ENCODE data around the gene YIF1A. TPM values are rescaled to one million over a fixed set of nuclear protein-coding genes. Genes with fewer than 3 reads are reported as not detected.
A peak's percentile ranks its signal among the peaks of the same experiment; 100 is the strongest.

YIF1A gene
- polyA plus RNA-seq, 3 donors: 50.0 to 81.1 (median 63.8) TPM

GRCh38 chr11:66333896-66334604 is 45.1 kb upstream of the YIF1A start:
- Mint-ChIP-seq H3K4me1 (peaks cover 30% of the 10 kb centered on the region), H3K9me3 (no peaks in the 10 kb centered on the region), H3K27ac (peak overlapping the region in 1 of 7 donors; percentile 66), H3K4me3 (no peak overlapping the region), H3K36me3 (peaks cover 38 to 47% of the 10 kb centered on the region in 2 donors), H3K27me3 (ENCODE audit: low read depth in 3 of 3) (no peaks in the 10 kb centered on the region)
- peak in 1 of 3 donors; percentile 5 for DNase-seq
- intact Hi-C loops (cut with micrococcal nuclease): no loop called here
- H3K36me3 ChIP-seq (replicated peaks in 1 of 2; ENCODE audit: control insufficient read depth in 1 of 2, insufficient read depth in 2 of 2, low read length in 2 of 2): peaks cover 43 to 53% of the 10 kb centered on the region in 2 donors
- H3K4me3 ChIP-seq (replicated peaks in 1 of 3; ENCODE audit: low read depth in 2 of 3, low read length in 3 of 3): no peak overlapping the region
- TF ChIP-seq, protein P1, sequence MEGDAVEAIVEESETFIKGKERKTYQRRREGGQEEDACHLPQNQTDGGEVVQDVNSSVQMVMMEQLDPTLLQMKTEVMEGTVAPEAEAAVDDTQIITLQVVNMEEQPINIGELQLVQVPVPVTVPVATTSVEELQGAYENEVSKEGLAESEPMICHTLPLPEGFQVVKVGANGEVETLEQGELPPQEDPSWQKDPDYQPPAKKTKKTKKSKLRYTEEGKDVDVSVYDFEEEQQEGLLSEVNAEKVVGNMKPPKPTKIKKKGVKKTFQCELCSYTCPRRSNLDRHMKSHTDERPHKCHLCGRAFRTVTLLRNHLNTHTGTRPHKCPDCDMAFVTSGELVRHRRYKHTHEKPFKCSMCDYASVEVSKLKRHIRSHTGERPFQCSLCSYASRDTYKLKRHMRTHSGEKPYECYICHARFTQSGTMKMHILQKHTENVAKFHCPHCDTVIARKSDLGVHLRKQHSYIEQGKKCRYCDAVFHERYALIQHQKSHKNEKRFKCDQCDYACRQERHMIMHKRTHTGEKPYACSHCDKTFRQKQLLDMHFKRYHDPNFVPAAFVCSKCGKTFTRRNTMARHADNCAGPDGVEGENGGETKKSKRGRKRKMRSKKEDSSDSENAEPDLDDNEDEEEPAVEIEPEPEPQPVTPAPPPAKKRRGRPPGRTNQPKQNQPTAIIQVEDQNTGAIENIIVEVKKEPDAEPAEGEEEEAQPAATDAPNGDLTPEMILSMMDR (IDR thresholded peaks at IDR 0.05): no peak
- no peaks in the 10 kb centered on the region for H3K27me3 ChIP-seq (ENCODE audit: control insufficient read depth in 2 of 2, insufficient read depth in 2 of 2, low read length in 2 of 2)
- peaks cover 13% of the 10 kb centered on the region for H3K79me2 ChIP-seq (ENCODE audit: insufficient read depth, low read length)
- no peaks in the 10 kb centered on the region for H3K9me3 ChIP-seq (replicated peaks in 1 of 2; ENCODE audit: control insufficient read depth in 1 of 2, insufficient read depth in 1 of 2, low read length in 2 of 2)
- H4K20me1 ChIP-seq (ENCODE audit: insufficient read depth, low read length): peaks cover 33% of the 10 kb centered on the region
- no peak overlapping the region for H3K4me2 ChIP-seq (replicated peaks; ENCODE audit: extremely low read depth, low read length, poor library complexity, severe bottlenecking)
- no peak overlapping the region for H2AFZ ChIP-seq (ENCODE audit: insufficient read depth, low read depth, low read length, poor library complexity, severe bottlenecking)
- H3K27ac ChIP-seq (ENCODE audit: low read depth in 1 of 2, low read length in 2 of 2): no peak overlapping the region
- WGBS (ENCODE audit: insufficient coverage): 94% methylated on average over 29 of the region's 29 CpGs
- no peak overlapping the region for H3K9ac ChIP-seq (ENCODE audit: insufficient read depth, low read length, poor library complexity, severe bottlenecking)
- peaks cover 26 to 30% of the 10 kb centered on the region in 2 donors for H3K4me1 ChIP-seq (ENCODE audit: control insufficient read depth in 1 of 2, insufficient read depth in 2 of 2, low read length in 2 of 2)

DNA sequence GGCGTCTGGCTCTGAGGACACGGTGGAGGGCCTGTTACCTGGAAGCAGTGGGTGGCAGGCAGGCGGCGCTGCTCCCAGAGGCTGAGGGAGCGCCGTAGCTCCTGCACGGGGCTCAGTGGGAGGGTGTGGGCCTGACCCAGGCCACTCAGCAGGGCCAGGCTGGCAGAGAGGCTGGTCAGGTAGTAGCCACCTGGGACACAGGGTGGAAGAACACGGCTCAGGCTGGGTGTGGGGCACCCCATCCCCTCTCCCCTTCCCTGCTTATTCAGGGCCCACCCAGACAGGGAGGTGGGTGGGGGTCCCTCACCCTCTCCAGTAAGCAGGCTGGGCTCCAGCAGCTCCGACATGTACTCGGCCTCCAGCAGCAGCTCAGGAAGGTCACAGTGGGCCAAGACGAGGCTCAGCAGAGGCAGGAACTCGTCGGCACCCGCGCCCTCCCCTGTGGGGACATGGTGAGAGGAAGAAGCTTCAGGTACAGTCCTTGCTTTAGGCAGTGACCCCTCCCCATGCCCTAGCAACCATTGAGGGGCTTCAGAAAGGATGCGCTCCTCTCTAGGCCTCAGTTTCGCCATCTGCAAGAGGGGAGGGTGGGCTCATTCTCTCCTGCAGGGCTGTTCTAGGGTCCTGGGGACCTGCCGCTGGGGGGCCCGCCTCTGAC is 44.4 kb upstream of the YIF1A start:
- peak in 1 of 3 donors; percentile 3 for DNase-seq
- Histone ChIP-seq H3K27me3 (ENCODE audit: control insufficient read depth in 2 of 2, insufficient read depth in 2 of 2, low read length in 2 of 2) (no peaks in the 10 kb centered on the region), H2AFZ (ENCODE audit: insufficient read depth, low read depth, low read length, poor library complexity, severe bottlenecking) (no peak overlapping the region), H3K36me3 (replicated peaks in 1 of 2; ENCODE audit: control insufficient read depth in 1 of 2, insufficient read depth in 2 of 2, low read length in 2 of 2) (peaks cover 36 to 46% of the 10 kb centered on the region in 2 donors), H3K4me1 (ENCODE audit: control insufficient read depth in 1 of 2, insufficient read depth in 2 of 2, low read length in 2 of 2) (peaks cover 30 to 37% of the 10 kb centered on the region in 2 donors), H3K4me3 (replicated peaks in 1 of 3; ENCODE audit: low read depth in 2 of 3, low read length in 3 of 3) (no peak overlapping the region), H3K4me2 (replicated peaks; ENCODE audit: extremely low read depth, low read length, poor library complexity, severe bottlenecking) (no peak overlapping the region), H3K27ac (ENCODE audit: low read depth in 1 of 2, low read length in 2 of 2) (no peak overlapping the region), H3K9me3 (replicated peaks in 1 of 2; ENCODE audit: control insufficient read depth in 1 of 2, insufficient read depth in 1 of 2, low read length in 2 of 2) (no peaks in the 10 kb centered on the region), H4K20me1 (ENCODE audit: insufficient read depth, low read length) (peaks cover 33% of the 10 kb centered on the region), H3K79me2 (ENCODE audit: insufficient read depth, low read length) (peaks cover 13% of the 10 kb centered on the region), H3K9ac (ENCODE audit: insufficient read depth, low read length, poor library complexity, severe bottlenecking) (no peak overlapping the region)
- H3K4me1 Mint-ChIP-seq: peaks cover 36% of the 10 kb centered on the region
- H3K9me3 Mint-ChIP-seq: no peaks in the 10 kb centered on the region
- H3K27me3 Mint-ChIP-seq (ENCODE audit: low read depth in 3 of 3): peaks cover 0 to 3% (median 0%) of the 10 kb centered on the region in 3 donors
- H3K27ac Mint-ChIP-seq: no peak overlapping the region
- peaks cover 31 to 40% of the 10 kb centered on the region in 2 donors for H3K36me3 Mint-ChIP-seq
- TF ChIP-seq, protein P1 (IDR thresholded peaks at IDR 0.05): no peak
- intact Hi-C loops (cut with micrococcal nuclease): no loop called here
- 96% methylated on average over 7 of the region's 19 CpGs for WGBS (ENCODE audit: insufficient coverage)
- H3K4me3 Mint-ChIP-seq: no peak overlapping the region
